Hindlimb muscle (tissue), 1 donor: ENCODE data around the gene GTF2A1. TPM values are rescaled to one million over a fixed set of nuclear protein-coding genes. Genes with fewer than 3 reads are reported as not detected.
"Not testable (repeated sequence)": the region's sequence is repeated elsewhere in the genome, so short reads cannot be mapped to it uniquely, and the experiment has no call there.

Source experiments
- DNase-seq: peaks from one replicate; pipeline ENCODE4 v3.0.0-alpha.2; 2013
- polyA plus RNA-seq: library from polyadenylated mRNA; unstranded; fragments of 120-200 nt; gene quantifications from one replicate; pipeline ENCODE4 v1.2.1, GENCODE V29; 2013; ENCODE audit not compliant: insufficient read length

GTF2A1 gene
- polyA plus RNA-seq, 1 donor = 19.8 TPM

DNA sequence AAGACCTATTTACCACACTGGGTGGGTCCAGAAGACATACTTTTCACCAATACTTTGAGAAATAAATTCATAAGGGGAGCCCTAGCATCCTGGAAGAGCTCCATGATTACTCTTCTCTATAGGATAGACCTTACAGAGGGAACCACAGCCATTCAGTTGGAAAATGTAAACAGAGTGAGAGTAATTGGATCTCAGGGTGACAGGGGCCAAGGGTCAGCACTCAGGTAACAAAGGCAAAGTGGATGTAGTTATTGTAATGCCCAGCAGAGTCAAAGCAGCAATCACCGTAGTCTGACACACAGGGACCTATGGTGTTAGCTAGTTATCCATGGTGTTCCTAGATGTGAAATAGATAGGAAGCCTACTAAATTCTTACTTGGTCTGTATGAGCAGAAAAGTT lies 10.8 kb upstream of the GTF2A1 start:
- no peak for DNase-seq

GRCh38 chr14:81224222-81224621 lies 3.5 kb upstream of the GTF2A1 start:
- DNase-seq = no peak

GRCh38 chr14:81223788-81224187 lies 3.0 kb upstream of the GTF2A1 start:
- not testable (repeated sequence) for DNase-seq

DNA sequence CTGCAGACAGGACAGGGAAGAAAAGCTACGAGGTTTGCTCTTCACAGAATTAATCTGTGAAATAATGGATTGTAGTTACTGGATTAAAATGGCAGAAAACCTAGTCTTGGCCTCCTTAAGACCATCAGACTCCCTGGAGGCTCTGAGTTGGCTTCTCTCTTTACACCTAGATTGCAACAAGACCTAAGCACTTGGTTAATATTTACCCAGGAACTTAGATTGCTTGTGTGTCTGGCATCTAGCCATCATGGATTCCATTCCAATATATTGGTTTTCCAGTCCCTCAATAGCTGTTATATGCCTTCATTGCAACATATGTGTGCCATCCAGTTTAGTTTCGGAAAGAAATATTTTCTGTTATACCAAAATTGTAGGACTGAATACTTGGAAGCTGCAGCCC lies 1.9 kb upstream of the GTF2A1 start:
- no peak for DNase-seq

DNA sequence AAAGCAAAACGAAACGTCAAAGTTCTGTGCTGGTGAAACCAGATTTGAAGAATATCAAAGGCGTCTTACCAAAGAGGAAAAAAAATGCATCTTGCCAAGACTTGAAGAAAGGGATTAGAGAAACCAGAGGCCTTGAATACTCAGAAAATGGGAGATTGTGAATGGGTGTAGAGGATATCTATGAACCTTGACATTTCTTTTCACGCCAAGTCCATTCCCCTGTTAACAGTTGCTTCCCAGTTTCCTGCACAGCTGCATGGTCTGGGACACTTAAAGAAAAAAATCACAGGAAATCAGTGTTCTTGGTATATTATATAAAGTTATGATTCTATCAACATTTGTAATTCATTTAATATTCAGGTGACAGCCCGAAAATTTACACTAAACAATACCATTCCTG lies 1.4 kb upstream of the GTF2A1 start:
- peak; percentile 23 for DNase-seq

DNA sequence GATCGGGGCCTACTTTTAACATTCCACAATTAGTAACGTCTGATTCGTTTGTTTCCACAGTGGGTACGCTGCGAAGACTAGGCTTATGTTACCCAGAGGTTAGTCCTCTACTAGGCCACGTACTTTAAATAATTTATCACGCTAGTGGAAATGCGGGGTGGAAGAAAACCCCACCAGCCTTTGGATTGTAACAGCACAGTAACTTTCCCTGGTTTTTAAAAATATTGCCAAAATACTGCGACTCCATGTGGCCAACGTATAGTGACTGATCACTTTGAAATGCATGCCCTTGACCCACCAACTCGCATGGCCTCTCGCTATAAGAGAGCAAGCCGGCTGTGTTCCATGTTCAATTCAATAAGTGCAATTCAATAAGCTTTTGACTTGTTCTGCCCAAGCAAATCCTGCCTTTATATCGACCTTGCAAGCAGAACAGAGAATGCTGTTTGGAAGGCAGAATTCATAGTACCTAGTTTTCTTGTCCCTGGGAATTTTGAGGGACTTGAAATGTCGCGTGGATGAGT lies 882 bp upstream of the GTF2A1 start:
- DNase-seq = no peak

DNA sequence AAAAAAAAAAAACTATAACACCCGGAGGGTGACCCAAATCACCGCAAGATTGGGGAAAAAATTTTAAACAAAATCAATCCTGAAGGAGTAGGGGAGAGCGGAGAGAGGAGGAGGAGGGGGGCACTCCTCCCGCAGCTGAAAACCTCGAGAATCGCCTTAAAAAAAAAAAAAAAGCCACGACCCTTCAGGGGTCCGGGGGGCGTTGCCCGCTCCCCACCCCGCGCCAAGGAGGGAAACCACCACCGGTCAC lies 254 bp downstream of the GTF2A1 start:
- no peak for DNase-seq

GRCh38 chr14:81219759-81220579 lies 790 bp downstream of the GTF2A1 start:
- peak; percentile 37 for DNase-seq

DNA sequence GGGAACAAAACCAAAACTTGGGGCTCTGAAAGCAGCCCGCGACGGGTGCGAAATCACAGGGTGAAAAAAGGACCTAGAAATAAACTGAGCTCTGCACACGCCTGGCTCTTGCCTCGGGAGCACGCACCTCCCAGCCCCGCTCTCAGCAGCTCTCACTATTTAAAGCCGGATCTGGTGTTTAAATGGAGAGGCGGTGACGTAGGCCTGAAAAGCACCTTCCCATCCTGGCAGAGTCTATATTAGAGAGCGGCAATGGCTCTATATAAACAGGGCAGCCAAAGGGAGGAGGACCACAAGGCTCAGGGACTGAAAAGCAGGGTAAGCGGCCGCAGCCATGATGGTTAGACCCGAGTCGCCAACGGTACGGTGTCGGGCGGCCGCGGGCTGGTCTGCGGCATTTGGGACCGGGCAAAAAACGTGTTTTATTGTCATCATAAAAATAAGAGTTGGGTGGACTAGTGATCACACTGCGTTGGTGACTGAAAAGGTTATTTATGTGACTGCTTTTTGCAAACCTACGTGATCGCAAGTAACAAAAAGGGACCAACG lies 1.5 kb downstream of the GTF2A1 start:
- DNase-seq = peak; percentile 95

DNA sequence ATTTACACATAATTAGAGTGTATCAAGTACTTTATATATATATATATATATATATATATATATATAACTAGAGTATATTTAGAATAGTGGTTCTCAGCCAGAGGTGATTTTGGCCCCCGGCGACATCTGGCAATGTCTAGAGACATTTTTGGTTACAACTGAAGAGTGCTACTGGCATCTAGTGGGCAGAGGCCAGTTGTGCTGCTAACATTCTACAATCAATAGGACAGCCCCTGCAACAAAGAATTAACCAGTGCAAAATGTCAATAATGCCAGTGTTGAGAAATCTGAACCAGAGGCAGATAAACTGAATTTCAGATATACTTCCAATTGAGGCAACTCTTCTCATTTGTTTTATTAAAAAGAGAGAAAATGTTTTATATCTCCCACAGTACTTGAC lies 8.9 kb downstream of the GTF2A1 start:
- no peak for DNase-seq

DNA sequence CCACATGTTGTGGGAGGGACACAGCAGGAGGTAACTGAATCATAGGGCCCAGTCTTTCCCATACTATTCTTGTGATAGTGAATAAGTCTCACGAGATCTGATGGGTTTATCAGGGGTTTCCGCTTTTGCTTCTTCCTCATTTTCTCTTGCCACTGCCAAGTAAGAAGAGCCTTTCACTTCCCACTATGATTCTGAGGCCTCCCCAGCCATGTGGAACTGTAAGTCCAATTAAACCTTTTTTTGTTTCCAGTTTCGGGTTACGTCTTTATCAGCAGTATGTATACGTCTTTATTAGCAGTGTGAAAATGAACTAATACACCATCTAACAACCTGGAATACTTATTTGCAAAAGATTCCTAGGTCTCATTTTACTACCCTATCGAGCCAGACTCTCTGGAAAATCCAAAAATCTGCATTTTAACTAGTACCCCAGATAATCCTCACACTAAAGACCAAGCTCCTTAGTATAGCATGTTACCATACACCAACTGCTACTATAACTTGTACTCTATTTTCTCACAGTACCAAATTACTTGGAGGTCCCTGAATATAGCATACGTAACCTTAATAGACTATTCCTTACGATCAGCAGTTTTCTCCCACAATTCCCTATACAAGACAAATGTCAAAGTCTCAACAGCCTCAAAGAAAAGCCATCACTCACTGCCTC lies 11.5 kb downstream of the GTF2A1 start:
- no peak for DNase-seq

GRCh38 chr14:81208489-81208888 lies 12.3 kb downstream of the GTF2A1 start:
- no peak for DNase-seq

GRCh38 chr14:81206115-81206514 lies 14.6 kb downstream of the GTF2A1 start:
- DNase-seq = no peak

GRCh38 chr14:81205639-81206038 lies 15.1 kb downstream of the GTF2A1 start:
- no peak for DNase-seq

GRCh38 chr14:81200054-81200453 lies 20.7 kb downstream of the GTF2A1 start:
- no peak for DNase-seq

DNA sequence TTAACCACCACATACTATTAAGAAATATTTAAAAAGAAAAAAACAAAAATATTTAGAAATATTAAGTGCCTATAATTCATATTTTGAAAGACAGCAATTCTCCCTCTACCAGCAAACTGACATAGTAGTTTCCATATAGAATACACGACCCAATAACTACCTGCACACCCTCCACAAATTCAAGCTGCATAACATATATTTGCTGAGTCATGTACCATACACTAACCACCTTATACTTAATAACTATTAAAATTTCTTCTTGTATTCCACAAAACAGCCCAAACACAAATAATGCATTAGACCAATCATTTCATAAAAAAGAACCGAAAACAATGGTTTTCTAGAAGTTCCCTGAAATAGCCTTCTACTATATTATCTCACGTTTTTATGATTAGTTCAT lies 21.7 kb downstream of the GTF2A1 start:
- DNase-seq = no peak

DNA sequence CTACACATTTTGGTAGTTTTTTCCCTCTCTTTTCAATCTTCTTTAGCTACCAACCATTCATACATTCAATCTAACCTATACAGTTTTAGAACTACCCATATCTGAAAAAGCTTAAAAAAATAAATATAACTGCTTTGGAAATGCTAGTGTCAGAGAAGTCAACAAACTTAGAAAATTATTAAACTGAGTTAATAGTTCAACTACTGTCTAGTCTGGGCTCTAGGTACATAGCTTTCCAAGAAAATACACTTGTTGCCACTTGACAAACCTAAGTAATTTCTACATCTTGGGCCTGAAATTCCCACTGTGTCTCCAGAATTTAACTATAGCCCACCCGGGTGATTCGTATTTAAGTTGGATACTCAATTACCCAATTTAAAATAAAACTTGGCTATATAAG lies 22.1 kb downstream of the GTF2A1 start:
- no peak for DNase-seq

DNA sequence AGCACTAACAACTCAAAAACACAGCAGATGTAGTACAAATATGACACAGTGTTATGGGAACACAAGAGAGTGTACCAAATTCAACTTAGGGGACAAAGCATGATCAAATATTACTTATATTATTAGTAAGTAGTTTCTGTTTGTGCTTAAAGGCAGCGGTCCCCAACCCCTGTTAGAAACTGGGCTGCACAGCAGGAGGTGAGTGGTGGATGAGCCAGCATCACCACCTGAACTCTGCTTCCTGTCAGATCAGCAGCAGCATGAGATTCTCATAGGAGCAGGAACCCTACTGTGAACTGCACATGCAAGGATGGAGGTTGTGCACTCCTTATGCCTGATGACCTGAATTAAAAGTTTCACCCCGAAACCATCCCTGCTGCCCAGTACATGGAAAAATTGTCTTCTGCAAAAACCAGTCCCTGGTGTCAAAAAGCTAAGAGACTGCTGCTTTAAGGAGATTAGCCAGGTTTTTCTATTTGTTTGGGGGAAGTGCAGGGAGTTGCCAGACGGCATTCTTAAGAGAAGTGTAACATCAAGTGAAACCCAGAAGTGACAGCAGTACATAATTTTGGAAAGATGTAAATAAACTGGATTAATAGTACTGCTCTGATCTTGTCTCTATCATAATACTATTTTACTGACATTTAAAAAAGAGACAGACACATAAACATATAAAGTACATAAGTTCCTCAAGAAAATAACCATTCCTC lies 26.7 kb downstream of the GTF2A1 start:
- DNase-seq = no peak

DNA sequence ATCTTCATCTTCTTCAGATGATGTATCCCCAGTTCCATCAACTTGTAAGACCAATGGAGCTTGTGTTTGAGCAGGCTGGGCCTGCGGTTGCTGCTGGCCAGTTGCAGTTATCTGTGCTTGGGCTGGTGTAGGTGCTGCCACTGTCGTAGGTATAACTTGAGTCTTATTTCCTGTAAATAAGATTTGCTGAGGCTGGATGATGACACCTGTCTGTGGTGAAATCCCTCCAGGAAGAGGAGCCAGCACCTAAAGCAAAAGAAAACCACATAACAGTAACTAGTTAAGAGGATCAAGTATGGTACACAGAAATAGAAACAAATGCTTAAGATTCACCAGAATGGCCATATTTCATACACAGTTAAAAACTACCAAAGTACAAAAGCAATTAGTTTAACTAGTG lies 28.2 kb downstream of the GTF2A1 start:
- no peak for DNase-seq

- no peak for DNase-seq
Observed at GRCh38 chr14:81187832-81188522, 32.8 kb downstream of the GTF2A1 start.

DNA sequence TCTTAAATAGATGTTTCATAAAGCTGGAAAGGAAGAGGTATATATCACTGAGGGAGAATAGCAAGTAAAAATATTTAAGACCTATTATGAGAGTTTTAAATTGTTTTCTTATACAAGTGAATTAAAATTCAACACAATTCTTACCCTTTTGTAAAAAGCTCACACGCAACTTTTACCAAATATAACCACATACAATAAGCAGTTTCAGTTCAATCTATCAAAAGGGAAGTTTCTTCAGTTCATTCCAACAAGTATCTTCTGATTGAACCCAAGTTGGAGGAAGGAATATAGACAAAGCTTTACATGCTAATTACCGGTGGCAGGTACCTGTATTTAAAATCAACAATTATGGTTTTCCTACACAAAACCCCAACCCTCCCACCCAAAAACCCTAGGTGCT lies 41.1 kb downstream of the GTF2A1 start:
- no peak for DNase-seq

GRCh38 chr14:81178063-81178462 lies 42.7 kb downstream of the GTF2A1 start:
- DNase-seq = no peak

GRCh38 chr14:81177225-81177624 lies 43.5 kb downstream of the GTF2A1 start:
- no peak for DNase-seq
